HS-27A (cell line): ENCODE results near the gene RANBP1.
A peak's percentile ranks its signal among the peaks of the same experiment; 100 is the strongest.

Experiments used
- DNase-seq: peaks from one replicate; pipeline ENCODE4 v3.0.0-alpha.2; 2012; ENCODE audit warnings: low read depth, missing footprints

The RANBP1 gene

GRCh38 chr22:20108757-20109230, 7.1 kb upstream of the RANBP1 start:
- DNase-seq, result no peak

GRCh38 chr22:20109411-20110358, 6.2 kb upstream of the RANBP1 start:
- no peak for DNase-seq

GRCh38 chr22:20110359-20110985, 5.4 kb upstream of the RANBP1 start:
- DNase-seq, result no peak

- no peak for DNase-seq
These were observed 4.7 kb upstream of the RANBP1 start for GRCh38 chr22:20111045-20111688.

- no peak for DNase-seq
These were observed 3.9 kb upstream of the RANBP1 start for GRCh38 chr22:20111689-20112622.

- no peak for DNase-seq
These were observed 3.0 kb upstream of the RANBP1 start for GRCh38 chr22:20112623-20113511.

GRCh38 chr22:20113551-20114310, 2.2 kb upstream of the RANBP1 start:
- DNase-seq, result no peak

GRCh38 chr22:20114506-20115475, 1.1 kb upstream of the RANBP1 start:
- DNase-seq, result no peak

- DNase-seq, result no peak
These were observed 559 bp downstream of the RANBP1 start for GRCh38 chr22:20116376-20116950.

GRCh38 chr22:20116951-20117632, 1.2 kb downstream of the RANBP1 start, which contains the start of gene TRMT2A:
TRMT2A (minus strand) TSS chr22:20117226; CDS start chr22:20116906, 320 bp downstream.
- DNase-seq, result peak; percentile 90

GRCh38 chr22:20117633-20118299, 1.9 kb downstream of the RANBP1 start:
- DNase-seq, result no peak

GRCh38 chr22:20118300-20119020, 2.6 kb downstream of the RANBP1 start:
- DNase-seq, result no peak

- DNase-seq, result no peak
These were observed 6.0 kb downstream of the RANBP1 start for GRCh38 chr22:20121856-20122415.

GRCh38 chr22:20123366-20124082, 7.6 kb downstream of the RANBP1 start:
- DNase-seq, result no peak
